ENCODE data around the gene ZNF565.
A peak's percentile ranks its signal among the peaks of the same experiment; 100 is the strongest.

ZNF565 gene

DNA sequence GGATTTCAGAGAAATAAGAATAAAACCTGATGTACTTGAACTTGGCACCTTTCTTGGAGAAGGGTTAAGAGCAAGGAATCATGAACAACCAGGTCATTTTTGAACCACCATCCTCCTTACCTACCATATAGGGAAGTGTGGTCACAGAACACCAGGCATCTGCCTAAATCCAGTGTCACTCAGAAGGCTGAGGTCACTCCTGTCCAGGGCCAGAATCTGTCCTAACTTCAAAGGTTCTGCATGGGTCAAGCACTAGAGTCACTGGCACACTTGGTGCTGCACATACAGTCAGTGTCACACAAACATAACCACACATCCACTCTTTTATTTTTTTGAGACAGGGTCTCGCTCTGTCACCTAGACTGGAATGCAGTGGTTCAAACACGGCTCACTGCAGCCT is 1.6 kb downstream of the ZNF565 start:
- no peak overlapping the region for H3K4me3 ChIP-seq (ENCODE audit: control insufficient read depth, low read depth, low read length)
- DNase-seq (ENCODE audit: low read depth), result no peak
- TF ChIP-seq, protein P1, sequence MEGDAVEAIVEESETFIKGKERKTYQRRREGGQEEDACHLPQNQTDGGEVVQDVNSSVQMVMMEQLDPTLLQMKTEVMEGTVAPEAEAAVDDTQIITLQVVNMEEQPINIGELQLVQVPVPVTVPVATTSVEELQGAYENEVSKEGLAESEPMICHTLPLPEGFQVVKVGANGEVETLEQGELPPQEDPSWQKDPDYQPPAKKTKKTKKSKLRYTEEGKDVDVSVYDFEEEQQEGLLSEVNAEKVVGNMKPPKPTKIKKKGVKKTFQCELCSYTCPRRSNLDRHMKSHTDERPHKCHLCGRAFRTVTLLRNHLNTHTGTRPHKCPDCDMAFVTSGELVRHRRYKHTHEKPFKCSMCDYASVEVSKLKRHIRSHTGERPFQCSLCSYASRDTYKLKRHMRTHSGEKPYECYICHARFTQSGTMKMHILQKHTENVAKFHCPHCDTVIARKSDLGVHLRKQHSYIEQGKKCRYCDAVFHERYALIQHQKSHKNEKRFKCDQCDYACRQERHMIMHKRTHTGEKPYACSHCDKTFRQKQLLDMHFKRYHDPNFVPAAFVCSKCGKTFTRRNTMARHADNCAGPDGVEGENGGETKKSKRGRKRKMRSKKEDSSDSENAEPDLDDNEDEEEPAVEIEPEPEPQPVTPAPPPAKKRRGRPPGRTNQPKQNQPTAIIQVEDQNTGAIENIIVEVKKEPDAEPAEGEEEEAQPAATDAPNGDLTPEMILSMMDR (conservative IDR thresholded peaks at IDR 0.05; ENCODE audit: control insufficient read depth, insufficient read depth, low read depth, low read length), result no peak

DNA sequence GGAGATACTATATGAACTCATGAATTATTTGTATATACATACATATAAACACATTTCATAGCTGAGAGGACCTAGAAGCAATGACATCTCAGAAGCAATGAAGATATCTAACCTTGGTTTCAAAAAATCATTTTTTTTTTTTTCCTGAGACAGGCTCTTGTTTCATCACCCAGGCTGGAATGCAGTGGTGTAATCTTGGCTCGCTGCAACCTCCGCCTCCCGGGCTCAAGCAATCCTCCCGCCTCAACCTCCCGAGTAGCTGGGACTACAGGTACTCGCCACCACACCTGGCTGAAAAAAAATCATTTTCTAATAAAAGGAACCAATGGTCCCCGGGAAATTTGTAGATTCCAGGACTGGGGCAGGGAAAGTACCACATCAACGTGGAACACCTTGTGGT is 4.0 kb downstream of the ZNF565 start:
- no peak overlapping the region for H3K4me3 ChIP-seq (ENCODE audit: control insufficient read depth, low read depth, low read length)
- DNase-seq (ENCODE audit: low read depth), result no peak
- TF ChIP-seq, protein P1 (conservative IDR thresholded peaks at IDR 0.05; ENCODE audit: control insufficient read depth, insufficient read depth, low read depth, low read length), result no peak

DNA sequence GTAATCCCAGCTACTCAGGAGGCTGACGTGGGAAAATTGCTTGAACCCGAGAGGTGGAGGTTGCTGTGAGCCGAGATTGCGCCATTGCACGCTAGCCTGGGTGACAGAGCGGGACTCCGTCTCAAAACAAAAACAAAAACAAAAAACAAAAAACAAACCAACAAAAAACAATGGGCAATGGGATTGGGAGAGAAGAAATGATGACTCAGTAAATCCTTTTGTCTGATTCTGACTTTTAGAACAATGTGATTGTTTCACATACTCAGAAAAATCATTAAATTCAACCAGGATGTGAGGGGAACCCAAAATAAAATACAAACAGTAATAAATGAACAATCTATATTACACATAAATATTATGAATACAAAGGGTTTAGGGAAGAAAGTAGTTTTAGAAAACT is 5.1 kb downstream of the ZNF565 start:
- no peak overlapping the region for H3K4me3 ChIP-seq (ENCODE audit: control insufficient read depth, low read depth, low read length)
- DNase-seq (ENCODE audit: low read depth), result no peak
- TF ChIP-seq, protein P1 (conservative IDR thresholded peaks at IDR 0.05; ENCODE audit: control insufficient read depth, insufficient read depth, low read depth, low read length), result no peak

DNA sequence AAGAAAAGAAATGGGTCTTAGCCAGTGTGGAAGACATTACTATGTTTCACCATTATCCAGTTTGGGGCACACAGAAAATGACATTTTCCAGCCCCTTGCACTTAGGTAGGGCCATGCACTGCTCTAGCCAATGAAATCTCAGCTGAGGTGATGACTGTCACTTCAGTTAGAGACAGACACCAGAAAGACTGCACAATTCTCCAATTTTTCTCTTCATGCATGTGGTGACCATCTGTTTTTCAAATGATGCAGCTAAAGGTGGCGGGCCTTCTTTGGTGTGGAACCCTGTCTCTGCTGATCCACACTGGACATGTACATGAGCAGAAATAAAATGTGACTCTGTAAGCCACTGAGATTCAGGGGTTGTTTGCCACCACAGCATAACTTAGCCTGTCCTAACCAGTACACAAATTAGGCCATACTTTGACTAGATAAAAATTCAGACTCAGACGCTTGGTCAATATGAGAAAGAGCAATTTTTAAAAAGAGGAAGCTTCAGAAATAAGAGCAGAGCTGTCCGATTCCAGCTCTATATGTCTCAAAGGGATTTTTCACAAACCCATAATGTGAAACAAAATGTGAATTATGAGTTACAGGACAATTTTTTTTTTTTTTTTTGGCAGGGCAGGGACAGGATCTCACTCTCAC is 6.7 kb downstream of the ZNF565 start:
- no peak for DNase-seq (ENCODE audit: low read depth)
- no peak overlapping the region for H3K4me3 ChIP-seq (ENCODE audit: control insufficient read depth, low read depth, low read length)
- TF ChIP-seq, protein P1 (conservative IDR thresholded peaks at IDR 0.05; ENCODE audit: control insufficient read depth, insufficient read depth, low read depth, low read length), result no peak

GRCh38 chr19:36203293-36203692 is 11.2 kb downstream of the ZNF565 start:
- DNase-seq (ENCODE audit: low read depth), result no peak
- H3K4me3 ChIP-seq (ENCODE audit: control insufficient read depth, low read depth, low read length), result no peak overlapping the region
- TF ChIP-seq, protein P1 (conservative IDR thresholded peaks at IDR 0.05; ENCODE audit: control insufficient read depth, insufficient read depth, low read depth, low read length), result no peak

GRCh38 chr19:36201684-36202083 is 12.8 kb downstream of the ZNF565 start:
- peak; percentile 52 for DNase-seq (ENCODE audit: low read depth)
- TF ChIP-seq, protein P1 (conservative IDR thresholded peaks at IDR 0.05; ENCODE audit: control insufficient read depth, insufficient read depth, low read depth, low read length), result no peak
- H3K4me3 ChIP-seq (ENCODE audit: control insufficient read depth, low read depth, low read length), result no peak overlapping the region

DNA sequence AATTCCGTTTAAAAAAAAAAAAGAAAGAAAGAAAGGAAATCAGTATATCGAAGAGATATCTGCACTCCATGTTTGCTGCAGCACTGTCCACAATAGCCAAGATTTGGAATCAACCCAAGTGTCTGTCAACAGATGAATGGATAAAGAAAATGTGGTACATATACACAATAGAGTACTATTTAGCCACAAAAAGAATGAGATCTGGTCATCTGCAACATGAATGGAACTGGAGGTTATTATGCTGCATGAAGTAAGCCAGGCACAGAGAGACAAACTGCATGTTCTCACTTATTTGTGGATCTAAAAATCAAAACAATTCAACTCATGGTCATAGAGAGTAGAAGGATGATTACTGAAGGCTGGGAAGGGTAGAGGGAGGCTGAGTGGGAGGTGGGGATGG is 16.3 kb downstream of the ZNF565 start:
- no peak overlapping the region for H3K4me3 ChIP-seq (ENCODE audit: control insufficient read depth, low read depth, low read length)
- TF ChIP-seq, protein P1 (conservative IDR thresholded peaks at IDR 0.05; ENCODE audit: control insufficient read depth, insufficient read depth, low read depth, low read length), result no peak
- no peak for DNase-seq (ENCODE audit: low read depth)

Measured in fibroblast of mammary gland (primary cell).